ENCODE results near the gene ZNF200.

ZNF200 gene

DNA sequence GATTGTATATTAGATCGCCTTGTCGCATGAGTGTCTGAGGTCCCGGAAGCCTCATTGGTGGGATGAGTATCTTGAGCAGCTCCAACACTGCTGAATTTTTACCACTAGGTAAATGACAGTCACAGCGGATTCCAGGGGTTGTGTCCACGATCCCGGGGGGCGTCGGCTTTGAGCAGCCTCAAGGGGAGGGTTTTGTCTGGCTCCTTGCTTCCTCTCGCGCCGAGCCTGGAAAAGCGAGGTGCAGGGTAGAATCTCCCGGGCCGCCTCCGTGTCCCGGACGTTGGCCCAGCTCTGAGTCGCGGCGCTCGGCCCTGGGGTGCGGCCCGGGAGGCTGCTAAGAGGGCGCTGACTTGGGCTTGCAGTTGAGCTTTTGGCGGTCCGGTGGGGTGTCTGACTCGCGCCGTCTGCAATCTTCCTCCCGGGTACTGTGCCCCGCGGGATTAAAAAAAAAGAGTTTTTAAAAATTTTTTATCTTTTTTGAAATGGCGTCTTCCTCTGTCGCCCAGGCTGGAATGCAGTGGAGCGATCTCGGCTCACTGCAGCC lies 42.4 kb downstream of the ZNF200 start:
- Histone ChIP-seq H3K27ac (ENCODE audit: low read depth, low read length) (no peak overlapping the region), H3K9me3 (ENCODE audit: control insufficient read depth, insufficient read depth, low read length) (no peaks in the 10 kb centered on the region), H3K79me2 (ENCODE audit: control insufficient read depth, low read length) (no peaks in the 10 kb centered on the region), H3K9me2 (replicated peaks; ENCODE audit: control insufficient read depth, low read length) (no peaks in the 10 kb centered on the region), H3K4me2 (ENCODE audit: low read length) (no peak overlapping the region), H3K4me1 (ENCODE audit: control insufficient read depth, low read length) (peaks cover 13% of the 10 kb centered on the region), H3K27me3 (ENCODE audit: control insufficient read depth, low read length) (peaks cover 32% of the 10 kb centered on the region), H4K20me1 (ENCODE audit: control insufficient read depth, insufficient read depth, low read depth, low read length) (no peaks in the 10 kb centered on the region), H3F3A (ENCODE audit: control insufficient read depth, insufficient read depth) (no peaks in the 10 kb centered on the region), H3K4me3 (ENCODE audit: low read length) (no peak overlapping the region), H3K36me3 (ENCODE audit: control insufficient read depth, low read length) (no peaks in the 10 kb centered on the region)
- no peak for TF ChIP-seq EZH2phosphoT487 (IDR thresholded peaks at IDR 0.05; ENCODE audit: borderline replicate concordance, low read length)
- TF ChIP-seq CTCF (IDR thresholded peaks at IDR 0.05; ENCODE audit: low read depth, low read length, poor library complexity, severe bottlenecking): no peak

DNA sequence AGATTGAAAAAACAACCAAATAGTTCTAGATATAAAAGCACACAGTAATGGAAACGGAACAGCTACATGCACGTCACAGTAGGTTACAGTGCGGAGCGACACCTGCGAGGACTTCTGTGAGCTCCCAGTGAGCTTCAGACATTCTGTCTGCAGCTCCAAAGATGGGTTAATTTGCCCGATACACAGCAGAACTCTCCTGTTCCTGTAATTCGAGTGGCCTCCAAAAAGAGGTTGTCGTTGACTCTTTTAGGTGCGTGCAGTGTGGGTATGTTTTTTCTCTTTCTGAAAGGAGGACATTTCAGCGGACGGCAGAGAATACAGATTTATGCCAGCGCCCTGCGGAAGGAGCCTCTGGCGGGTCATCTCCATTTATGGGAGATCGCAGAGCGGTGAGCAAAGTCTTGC lies 44.0 kb downstream of the ZNF200 start:
- Histone ChIP-seq H3F3A (ENCODE audit: control insufficient read depth, insufficient read depth) (no peaks in the 10 kb centered on the region), H3K4me1 (ENCODE audit: control insufficient read depth, low read length) (peaks cover 13% of the 10 kb centered on the region), H3K27ac (ENCODE audit: low read depth, low read length) (no peak overlapping the region), H3K79me2 (ENCODE audit: control insufficient read depth, low read length) (no peaks in the 10 kb centered on the region), H3K9me3 (ENCODE audit: control insufficient read depth, insufficient read depth, low read length) (no peaks in the 10 kb centered on the region), H4K20me1 (ENCODE audit: control insufficient read depth, insufficient read depth, low read depth, low read length) (no peaks in the 10 kb centered on the region), H3K4me3 (ENCODE audit: low read length) (no peak overlapping the region), H3K27me3 (ENCODE audit: control insufficient read depth, low read length) (peaks cover 40% of the 10 kb centered on the region), H3K9me2 (replicated peaks; ENCODE audit: control insufficient read depth, low read length) (no peaks in the 10 kb centered on the region), H3K4me2 (ENCODE audit: low read length) (no peak overlapping the region), H3K36me3 (ENCODE audit: control insufficient read depth, low read length) (no peaks in the 10 kb centered on the region)
- TF ChIP-seq CTCF (IDR thresholded peaks at IDR 0.05; ENCODE audit: low read depth, low read length, poor library complexity, severe bottlenecking) (no peak), EZH2phosphoT487 (IDR thresholded peaks at IDR 0.05; ENCODE audit: borderline replicate concordance, low read length) (no peak)

- H3K27ac ChIP-seq (ENCODE audit: low read depth, low read length): no peak overlapping the region
- peaks cover 44% of the 10 kb centered on the region for H3K27me3 ChIP-seq (ENCODE audit: control insufficient read depth, low read length)
Observed at GRCh38 chr16:3189869-3190268, 45.1 kb downstream of the ZNF200 start.

More at GRCh38 chr16:3189869-3190268, 45.1 kb downstream of the ZNF200 start:
- no peak overlapping the region for H3K4me3 ChIP-seq (ENCODE audit: low read length)
- H3K79me2 ChIP-seq (ENCODE audit: control insufficient read depth, low read length): no peaks in the 10 kb centered on the region
- no peaks in the 10 kb centered on the region for H3K9me3 ChIP-seq (ENCODE audit: control insufficient read depth, insufficient read depth, low read length)
- no peaks in the 10 kb centered on the region for H3K9me2 ChIP-seq (replicated peaks; ENCODE audit: control insufficient read depth, low read length)
- H4K20me1 ChIP-seq (ENCODE audit: control insufficient read depth, insufficient read depth, low read depth, low read length): no peaks in the 10 kb centered on the region
- no peaks in the 10 kb centered on the region for H3K36me3 ChIP-seq (ENCODE audit: control insufficient read depth, low read length)
- no peak for TF ChIP-seq CTCF (IDR thresholded peaks at IDR 0.05; ENCODE audit: low read depth, low read length, poor library complexity, severe bottlenecking)
- TF ChIP-seq EZH2phosphoT487 (IDR thresholded peaks at IDR 0.05; ENCODE audit: borderline replicate concordance, low read length): no peak
- H3K4me2 ChIP-seq (ENCODE audit: low read length): no peak overlapping the region
- H3K4me1 ChIP-seq (ENCODE audit: control insufficient read depth, low read length): peaks cover 13% of the 10 kb centered on the region
- H3F3A ChIP-seq (ENCODE audit: control insufficient read depth, insufficient read depth): no peaks in the 10 kb centered on the region
